ENCODE measurements around the gene NKD1.

DNA sequence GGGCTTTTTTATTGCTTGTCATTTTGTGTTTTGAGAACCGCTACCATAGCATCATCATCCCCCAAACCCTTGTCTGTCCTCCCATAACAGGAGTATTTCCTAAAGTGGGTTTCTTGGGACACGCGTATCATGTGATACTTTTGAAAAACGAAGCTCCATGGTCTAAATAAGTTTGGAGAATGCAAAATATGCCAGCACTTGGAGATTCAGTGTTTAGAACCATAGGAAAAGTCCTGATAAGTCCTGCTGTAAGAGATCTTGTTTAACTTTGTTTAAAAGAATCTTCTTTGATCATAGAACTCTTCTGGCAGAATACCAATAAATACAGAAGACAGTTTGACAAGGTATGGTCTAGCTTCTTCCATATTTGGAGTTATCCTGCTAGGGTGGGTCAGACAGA, 59.3 kb downstream of the NKD1 start:
- TF ChIP-seq, protein P1, sequence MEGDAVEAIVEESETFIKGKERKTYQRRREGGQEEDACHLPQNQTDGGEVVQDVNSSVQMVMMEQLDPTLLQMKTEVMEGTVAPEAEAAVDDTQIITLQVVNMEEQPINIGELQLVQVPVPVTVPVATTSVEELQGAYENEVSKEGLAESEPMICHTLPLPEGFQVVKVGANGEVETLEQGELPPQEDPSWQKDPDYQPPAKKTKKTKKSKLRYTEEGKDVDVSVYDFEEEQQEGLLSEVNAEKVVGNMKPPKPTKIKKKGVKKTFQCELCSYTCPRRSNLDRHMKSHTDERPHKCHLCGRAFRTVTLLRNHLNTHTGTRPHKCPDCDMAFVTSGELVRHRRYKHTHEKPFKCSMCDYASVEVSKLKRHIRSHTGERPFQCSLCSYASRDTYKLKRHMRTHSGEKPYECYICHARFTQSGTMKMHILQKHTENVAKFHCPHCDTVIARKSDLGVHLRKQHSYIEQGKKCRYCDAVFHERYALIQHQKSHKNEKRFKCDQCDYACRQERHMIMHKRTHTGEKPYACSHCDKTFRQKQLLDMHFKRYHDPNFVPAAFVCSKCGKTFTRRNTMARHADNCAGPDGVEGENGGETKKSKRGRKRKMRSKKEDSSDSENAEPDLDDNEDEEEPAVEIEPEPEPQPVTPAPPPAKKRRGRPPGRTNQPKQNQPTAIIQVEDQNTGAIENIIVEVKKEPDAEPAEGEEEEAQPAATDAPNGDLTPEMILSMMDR (IDR thresholded peaks at IDR 0.05; ENCODE audit: low read depth, low read length), result no peak
- no peak for TF ChIP-seq EZH2phosphoT487 (IDR thresholded peaks at IDR 0.05; ENCODE audit: low read depth)
